Measurements from ENCODE around the gene PSME1. TPM values are rescaled to one million over a fixed set of nuclear protein-coding genes. Genes with fewer than 3 reads are reported as not detected.

Gene PSME1
- total and polyA plus RNA-seq, 2 donors (not counting 1 experiment from before 2014, with no cell fraction given): 177 to 266 TPM

DNA sequence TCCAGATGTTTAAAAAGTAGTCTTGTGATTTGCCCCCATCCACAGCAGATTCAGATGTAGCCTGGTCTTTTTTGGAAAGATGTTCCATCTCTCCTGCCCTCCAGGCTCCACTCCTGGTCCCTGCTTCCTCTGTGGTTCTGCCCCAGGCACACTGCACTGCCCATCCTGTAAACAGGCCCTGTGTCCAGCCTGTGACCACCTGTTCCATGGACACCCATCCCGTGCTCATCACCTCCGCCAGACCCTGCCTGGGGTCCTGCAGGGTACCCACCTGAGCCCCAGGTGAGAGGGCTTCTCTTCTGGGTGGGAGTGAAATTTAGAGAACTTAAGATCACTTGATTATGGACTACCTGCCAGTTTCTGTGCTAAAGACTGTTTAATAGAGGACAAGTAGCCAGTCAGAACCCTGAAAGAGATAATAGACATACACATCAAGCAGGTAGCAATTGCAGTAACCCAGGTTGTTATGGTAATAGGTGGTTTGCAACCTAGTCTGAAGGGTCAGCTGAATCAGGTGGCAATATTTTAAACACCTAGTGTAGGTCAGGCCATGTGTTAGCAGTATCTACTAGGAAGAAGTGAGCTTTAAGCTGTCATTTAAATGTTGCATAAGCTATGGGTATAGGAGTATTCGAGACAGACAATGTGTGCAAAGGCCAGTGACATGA, 13.4 kb downstream of the PSME1 start:
- H3K9me3 ChIP-seq (ENCODE audit: control insufficient read depth, insufficient read depth, low read depth, low read length): no peaks in the 10 kb centered on the region
- H3K4me3 ChIP-seq (replicated peaks in 1 of 4; ENCODE audit: control extremely low read depth in 1 of 4, insufficient read depth in 1 of 4, low read depth in 3 of 4, low read length in 4 of 4): no peak overlapping the region
- H3K36me3 ChIP-seq (ENCODE audit: control insufficient read depth, insufficient read depth, low read length): peaks cover 20% of the 10 kb centered on the region
- H3K79me2 ChIP-seq (ENCODE audit: control insufficient read depth, insufficient read depth, low read length): peaks cover 30% of the 10 kb centered on the region
- no peak for TF ChIP-seq EZH2 (IDR thresholded peaks at IDR 0.05; ENCODE audit: low read length, missing control alignments)
- TF ChIP-seq, protein P1, sequence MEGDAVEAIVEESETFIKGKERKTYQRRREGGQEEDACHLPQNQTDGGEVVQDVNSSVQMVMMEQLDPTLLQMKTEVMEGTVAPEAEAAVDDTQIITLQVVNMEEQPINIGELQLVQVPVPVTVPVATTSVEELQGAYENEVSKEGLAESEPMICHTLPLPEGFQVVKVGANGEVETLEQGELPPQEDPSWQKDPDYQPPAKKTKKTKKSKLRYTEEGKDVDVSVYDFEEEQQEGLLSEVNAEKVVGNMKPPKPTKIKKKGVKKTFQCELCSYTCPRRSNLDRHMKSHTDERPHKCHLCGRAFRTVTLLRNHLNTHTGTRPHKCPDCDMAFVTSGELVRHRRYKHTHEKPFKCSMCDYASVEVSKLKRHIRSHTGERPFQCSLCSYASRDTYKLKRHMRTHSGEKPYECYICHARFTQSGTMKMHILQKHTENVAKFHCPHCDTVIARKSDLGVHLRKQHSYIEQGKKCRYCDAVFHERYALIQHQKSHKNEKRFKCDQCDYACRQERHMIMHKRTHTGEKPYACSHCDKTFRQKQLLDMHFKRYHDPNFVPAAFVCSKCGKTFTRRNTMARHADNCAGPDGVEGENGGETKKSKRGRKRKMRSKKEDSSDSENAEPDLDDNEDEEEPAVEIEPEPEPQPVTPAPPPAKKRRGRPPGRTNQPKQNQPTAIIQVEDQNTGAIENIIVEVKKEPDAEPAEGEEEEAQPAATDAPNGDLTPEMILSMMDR (conservative IDR thresholded peaks at IDR 0.05 in 1 of 2, IDR thresholded peaks at IDR 0.05 in 1 of 2; ENCODE audit: low read depth in 1 of 2, low read length in 2 of 2): no peak
- no peak overlapping the region for H3K27ac ChIP-seq (ENCODE audit: insufficient read depth, low read length)
- DNase-seq (ENCODE audit: low read depth in 2 of 2): no peak
- no peak overlapping the region for H3K4me2 ChIP-seq (ENCODE audit: extremely low read depth, insufficient read depth, low read length)
- H2AFZ ChIP-seq (ENCODE audit: low read length): no peak overlapping the region
- peaks cover 5% of the 10 kb centered on the region for H3K4me1 ChIP-seq (ENCODE audit: control insufficient read depth, extremely low read depth, insufficient read depth, low read length)
- no peaks in the 10 kb centered on the region for H3K27me3 ChIP-seq (ENCODE audit: control insufficient read depth, insufficient read depth, low read length)
- H4K20me1 ChIP-seq (ENCODE audit: control insufficient read depth, extremely low read depth, insufficient read depth, low read length): no peaks in the 10 kb centered on the region
- H3K9ac ChIP-seq (ENCODE audit: insufficient read depth, low read length): no peak overlapping the region

DNA sequence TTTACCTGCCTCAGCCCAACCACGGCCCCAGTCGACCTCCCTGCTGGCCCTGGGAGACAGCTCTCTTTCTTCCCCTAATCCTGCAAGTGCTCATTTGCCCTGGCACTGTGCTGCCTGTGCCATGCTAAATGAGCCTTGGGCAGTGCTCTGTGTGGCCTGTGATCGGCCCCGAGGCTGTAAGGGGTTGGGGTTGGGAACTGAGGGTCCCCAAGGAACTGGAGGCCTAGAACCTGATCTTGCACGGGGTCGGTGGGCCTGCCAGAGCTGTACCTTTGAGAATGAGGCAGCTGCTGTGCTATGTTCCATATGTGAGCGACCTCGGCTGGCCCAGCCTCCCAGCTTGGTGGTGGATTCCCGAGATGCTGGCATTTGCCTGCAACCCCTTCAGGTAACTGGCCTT, 14.1 kb downstream of the PSME1 start:
- H3K4me2 ChIP-seq (ENCODE audit: extremely low read depth, insufficient read depth, low read length): no peak overlapping the region
- no peak for DNase-seq (ENCODE audit: low read depth in 2 of 2)
- H2AFZ ChIP-seq (ENCODE audit: low read length): no peak overlapping the region
- no peak overlapping the region for H3K4me3 ChIP-seq (replicated peaks in 1 of 4; ENCODE audit: control extremely low read depth in 1 of 4, insufficient read depth in 1 of 4, low read depth in 3 of 4, low read length in 4 of 4)
- no peaks in the 10 kb centered on the region for H4K20me1 ChIP-seq (ENCODE audit: control insufficient read depth, extremely low read depth, insufficient read depth, low read length)
- no peak overlapping the region for H3K9ac ChIP-seq (ENCODE audit: insufficient read depth, low read length)
- peaks cover 5% of the 10 kb centered on the region for H3K4me1 ChIP-seq (ENCODE audit: control insufficient read depth, extremely low read depth, insufficient read depth, low read length)
- H3K79me2 ChIP-seq (ENCODE audit: control insufficient read depth, insufficient read depth, low read length): peaks cover 26% of the 10 kb centered on the region
- H3K27me3 ChIP-seq (ENCODE audit: control insufficient read depth, insufficient read depth, low read length): no peaks in the 10 kb centered on the region
- peaks cover 20% of the 10 kb centered on the region for H3K36me3 ChIP-seq (ENCODE audit: control insufficient read depth, insufficient read depth, low read length)
- H3K9me3 ChIP-seq (ENCODE audit: control insufficient read depth, insufficient read depth, low read depth, low read length): no peaks in the 10 kb centered on the region
- H3K27ac ChIP-seq (ENCODE audit: insufficient read depth, low read length): no peak overlapping the region
- TF ChIP-seq EZH2 (IDR thresholded peaks at IDR 0.05; ENCODE audit: low read length, missing control alignments): no peak
- TF ChIP-seq, protein P1 (conservative IDR thresholded peaks at IDR 0.05 in 1 of 2, IDR thresholded peaks at IDR 0.05 in 1 of 2; ENCODE audit: low read depth in 1 of 2, low read length in 2 of 2): no peak

DNA sequence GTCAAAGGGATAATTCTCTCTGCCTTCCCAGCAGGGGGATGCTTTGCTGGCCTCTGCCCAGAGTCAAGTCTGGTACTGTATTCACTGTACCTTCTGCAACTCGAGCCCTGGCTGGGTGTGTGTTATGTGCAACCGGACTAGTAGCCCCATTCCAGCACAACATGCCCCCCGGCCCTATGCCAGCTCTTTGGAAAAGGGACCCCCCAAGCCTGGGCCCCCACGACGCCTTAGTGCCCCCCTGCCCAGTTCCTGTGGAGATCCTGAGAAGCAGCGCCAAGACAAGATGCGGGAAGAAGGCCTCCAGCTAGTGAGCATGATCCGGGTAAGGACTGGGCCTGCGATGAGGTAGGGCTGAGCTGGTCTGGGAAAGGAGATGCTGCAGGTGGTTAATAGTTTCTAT, 14.6 kb downstream of the PSME1 start:
- H3K79me2 ChIP-seq (ENCODE audit: control insufficient read depth, insufficient read depth, low read length): peaks cover 22% of the 10 kb centered on the region
- TF ChIP-seq, protein P1 (conservative IDR thresholded peaks at IDR 0.05 in 1 of 2, IDR thresholded peaks at IDR 0.05 in 1 of 2; ENCODE audit: low read depth in 1 of 2, low read length in 2 of 2): no peak
- no peak for TF ChIP-seq EZH2 (IDR thresholded peaks at IDR 0.05; ENCODE audit: low read length, missing control alignments)
- no peaks in the 10 kb centered on the region for H3K4me1 ChIP-seq (ENCODE audit: control insufficient read depth, extremely low read depth, insufficient read depth, low read length)
- no peak overlapping the region for H3K4me3 ChIP-seq (replicated peaks in 1 of 4; ENCODE audit: control extremely low read depth in 1 of 4, insufficient read depth in 1 of 4, low read depth in 3 of 4, low read length in 4 of 4)
- H3K4me2 ChIP-seq (ENCODE audit: extremely low read depth, insufficient read depth, low read length): no peak overlapping the region
- peaks cover 23% of the 10 kb centered on the region for H3K36me3 ChIP-seq (ENCODE audit: control insufficient read depth, insufficient read depth, low read length)
- no peak for DNase-seq (ENCODE audit: low read depth in 2 of 2)
- no peaks in the 10 kb centered on the region for H3K9me3 ChIP-seq (ENCODE audit: control insufficient read depth, insufficient read depth, low read depth, low read length)
- H3K27ac ChIP-seq (ENCODE audit: insufficient read depth, low read length): no peak overlapping the region
- no peak overlapping the region for H2AFZ ChIP-seq (ENCODE audit: low read length)
- no peaks in the 10 kb centered on the region for H3K27me3 ChIP-seq (ENCODE audit: control insufficient read depth, insufficient read depth, low read length)
- H3K9ac ChIP-seq (ENCODE audit: insufficient read depth, low read length): no peak overlapping the region
- H4K20me1 ChIP-seq (ENCODE audit: control insufficient read depth, extremely low read depth, insufficient read depth, low read length): no peaks in the 10 kb centered on the region

Measured in fibroblast of lung (primary cell).